Mucosa of rectum (tissue), 2 donors: ENCODE measurements around the gene CCDC185.

ENCODE experiments used
- H3K27ac ChIP-seq, 2 donors: one replicate each; pipeline ENCODE4 v1.7.0; 2013; ENCODE audit warnings: inconsistent platforms in 2 of 2, low read depth in 2 of 2, low read length in 2 of 2
- H3K27me3 ChIP-seq, 2 donors: one replicate each; pipeline ENCODE4 v1.7.0; 2013; ENCODE audit warnings: low read length in 2 of 2; ENCODE audit not compliant: control insufficient read depth in 2 of 2, insufficient read depth in 2 of 2
- H3K36me3 ChIP-seq, 2 donors: one replicate each; pipeline ENCODE4 v1.7.0; 2013; ENCODE audit warnings: low read length in 2 of 2; ENCODE audit not compliant: control insufficient read depth in 2 of 2, insufficient read depth in 2 of 2
- H3K4me1 ChIP-seq, 2 donors: one replicate each; pipeline ENCODE4 v1.7.0; 2013; ENCODE audit warnings: low read length in 2 of 2, mild to moderate bottlenecking in 1 of 2; ENCODE audit not compliant: control insufficient read depth in 2 of 2, insufficient read depth in 2 of 2
- H3K4me3 ChIP-seq, 2 donors: one replicate each; pipeline ENCODE4 v1.7.0; 2013; ENCODE audit warnings: low read length in 2 of 2
- H3K9ac ChIP-seq, 2 donors: one replicate each; pipeline ENCODE4 v1.7.0; 2013; ENCODE audit warnings: low read length in 2 of 2, low read depth in 1 of 2, mild to moderate bottlenecking in 1 of 2
- H3K9me3 ChIP-seq, 2 donors: one replicate each; pipeline ENCODE4 v1.7.0; 2013; ENCODE audit warnings: low read length in 2 of 2; ENCODE audit not compliant: control insufficient read depth in 2 of 2
- donor health status: healthy.
- donor health status: Normal muscosa, but diverticular disease.

CCDC185 gene

GRCh38 chr1:223393275-223394214, at the start of gene CCDC185:
TSS of gene CCDC185 (plus strand) at chr1:223393415. CDS start at chr1:223393476, 61 bp downstream.
- H3K9ac ChIP-seq = no peak within 1 kb of the TSS
- no peaks in the 10 kb centered on the region for H3K4me1 ChIP-seq
- peaks cover 5 to 24% of the 10 kb centered on the region in 2 donors for H3K27me3 ChIP-seq
- H3K9me3 ChIP-seq = no peaks in the 10 kb centered on the region
- H3K4me3 ChIP-seq = peak within 1 kb of the TSS in 1 of 2 donors; percentile 23
- H3K36me3 ChIP-seq = no peaks in the 10 kb centered on the region
- H3K27ac ChIP-seq = no peak within 1 kb of the TSS

GRCh38 chr1:223343692-223344091, 49.5 kb upstream of the CCDC185 start:
- Histone ChIP-seq H3K27me3 (no peaks in the 10 kb centered on the region), H3K27ac (no peak overlapping the region), H3K4me3 (no peak overlapping the region), H3K9me3 (no peaks in the 10 kb centered on the region), H3K4me1 (no peaks in the 10 kb centered on the region), H3K36me3 (no peaks in the 10 kb centered on the region), H3K9ac (no peak overlapping the region)

- no peaks in the 10 kb centered on the region for H3K27me3 ChIP-seq
These were observed 48.7 kb upstream of the CCDC185 start for GRCh38 chr1:223344491-223344890.

GRCh38 chr1:223345720-223346119, 47.5 kb upstream of the CCDC185 start:
- H3K9me3 ChIP-seq = no peaks in the 10 kb centered on the region
- no peaks in the 10 kb centered on the region for H3K4me1 ChIP-seq
- no peaks in the 10 kb centered on the region for H3K27me3 ChIP-seq
- H3K9ac ChIP-seq = no peak overlapping the region
- H3K36me3 ChIP-seq = no peaks in the 10 kb centered on the region
- no peak overlapping the region for H3K4me3 ChIP-seq
- H3K27ac ChIP-seq = no peak overlapping the region

More at GRCh38 chr1:223344491-223344890, 48.7 kb upstream of the CCDC185 start:
- H3K4me3 ChIP-seq = no peak overlapping the region
- no peak overlapping the region for H3K27ac ChIP-seq
- H3K4me1 ChIP-seq = no peaks in the 10 kb centered on the region
- H3K9me3 ChIP-seq = no peaks in the 10 kb centered on the region
- no peak overlapping the region for H3K9ac ChIP-seq
- H3K36me3 ChIP-seq = no peaks in the 10 kb centered on the region

- Histone ChIP-seq H3K4me1 (no peaks in the 10 kb centered on the region), H3K9ac (no peak overlapping the region), H3K27me3 (no peaks in the 10 kb centered on the region), H3K27ac (no peak overlapping the region), H3K4me3 (no peak overlapping the region), H3K9me3 (no peaks in the 10 kb centered on the region), H3K36me3 (no peaks in the 10 kb centered on the region)
These were observed 46.9 kb upstream of the CCDC185 start for GRCh38 chr1:223346311-223346710.

GRCh38 chr1:223347583-223347982, 45.6 kb upstream of the CCDC185 start:
- H3K9me3 ChIP-seq = no peaks in the 10 kb centered on the region
- no peaks in the 10 kb centered on the region for H3K36me3 ChIP-seq
- peaks cover 0 to 5% of the 10 kb centered on the region in 2 donors for H3K27me3 ChIP-seq
- H3K9ac ChIP-seq = no peak overlapping the region
- no peak overlapping the region for H3K4me3 ChIP-seq
- no peaks in the 10 kb centered on the region for H3K4me1 ChIP-seq
- H3K27ac ChIP-seq = no peak overlapping the region

- H3K27ac ChIP-seq = no peak overlapping the region
- no peak overlapping the region for H3K9ac ChIP-seq
- H3K27me3 ChIP-seq = peaks cover 3 to 5% of the 10 kb centered on the region in 2 donors
- H3K9me3 ChIP-seq = no peaks in the 10 kb centered on the region
- H3K36me3 ChIP-seq = no peaks in the 10 kb centered on the region
- H3K4me1 ChIP-seq = no peaks in the 10 kb centered on the region
- H3K4me3 ChIP-seq = no peak overlapping the region
These were observed 44.8 kb upstream of the CCDC185 start for GRCh38 chr1:223348439-223348838.

GRCh38 chr1:223349241-223349640, 44.0 kb upstream of the CCDC185 start:
- no peak overlapping the region for H3K4me3 ChIP-seq
- no peak overlapping the region for H3K9ac ChIP-seq
- no peaks in the 10 kb centered on the region for H3K36me3 ChIP-seq
- H3K27ac ChIP-seq = no peak overlapping the region
- H3K9me3 ChIP-seq = no peaks in the 10 kb centered on the region
- no peaks in the 10 kb centered on the region for H3K4me1 ChIP-seq
- H3K27me3 ChIP-seq = peaks cover 3 to 7% of the 10 kb centered on the region in 2 donors

- Histone ChIP-seq H3K36me3 (no peaks in the 10 kb centered on the region), H3K27ac (no peak overlapping the region), H3K4me3 (no peak overlapping the region), H3K9ac (no peak overlapping the region), H3K9me3 (no peaks in the 10 kb centered on the region), H3K4me1 (no peaks in the 10 kb centered on the region), H3K27me3 (peaks cover 6 to 7% of the 10 kb centered on the region in 2 donors)
These were observed 42.8 kb upstream of the CCDC185 start for GRCh38 chr1:223350361-223350908.

GRCh38 chr1:223352944-223353343, 40.3 kb upstream of the CCDC185 start:
- H3K9ac ChIP-seq = no peak overlapping the region
- no peaks in the 10 kb centered on the region for H3K36me3 ChIP-seq
- no peaks in the 10 kb centered on the region for H3K9me3 ChIP-seq
- peaks cover 6 to 7% of the 10 kb centered on the region in 2 donors for H3K27me3 ChIP-seq
- H3K4me3 ChIP-seq = no peak overlapping the region
- H3K4me1 ChIP-seq = no peaks in the 10 kb centered on the region
- H3K27ac ChIP-seq = no peak overlapping the region
